ENCODE measurements around the gene ARHGDIB.

ARHGDIB gene

GRCh38 chr12:14921218-14921617 is 40.2 kb downstream of the ARHGDIB start:
- peak in 1 of 2 donors; percentile 36 for ATAC-seq (replicated peaks)
- no peaks in the 10 kb centered on the region for H3K9me3 Mint-ChIP-seq
- H3K36me3 Mint-ChIP-seq: peaks cover 19 to 33% of the 10 kb centered on the region in 2 donors
- no peak overlapping the region for H3K4me3 Mint-ChIP-seq
- no peaks in the 10 kb centered on the region for H3K27me3 Mint-ChIP-seq
- no peak for DNase-seq
- H3K27ac Mint-ChIP-seq: no peak overlapping the region
- peaks cover 8 to 10% of the 10 kb centered on the region in 2 donors for H3K4me1 Mint-ChIP-seq

- Mint-ChIP-seq H3K4me1 (peaks cover 8 to 10% of the 10 kb centered on the region in 2 donors), H3K36me3 (peaks cover 21 to 37% of the 10 kb centered on the region in 2 donors), H3K27me3 (no peaks in the 10 kb centered on the region), H3K4me3 (no peak overlapping the region), H3K27ac (no peak overlapping the region), H3K9me3 (no peaks in the 10 kb centered on the region)
- peak; percentile 58 to 67 for ATAC-seq (replicated peaks)
- no peak for DNase-seq
Measured at GRCh38 chr12:14920475-14921126, 40.8 kb downstream of the ARHGDIB start.

- ATAC-seq (replicated peaks): no peak
- no peak overlapping the region for H3K4me3 Mint-ChIP-seq
- H3K27me3 Mint-ChIP-seq: no peaks in the 10 kb centered on the region
- peaks cover 22 to 42% of the 10 kb centered on the region in 2 donors for H3K36me3 Mint-ChIP-seq
- H3K4me1 Mint-ChIP-seq: peaks cover 8 to 10% of the 10 kb centered on the region in 2 donors
- H3K27ac Mint-ChIP-seq: no peak overlapping the region
- no peaks in the 10 kb centered on the region for H3K9me3 Mint-ChIP-seq
- no peak for DNase-seq
Measured at GRCh38 chr12:14919455-14919854, 41.9 kb downstream of the ARHGDIB start.

GRCh38 chr12:14915736-14916135 is 45.7 kb downstream of the ARHGDIB start:
- Mint-ChIP-seq H3K4me1 (peaks cover 2 to 5% of the 10 kb centered on the region in 2 donors), H3K9me3 (peaks cover 0 to 3% of the 10 kb centered on the region in 2 donors), H3K27me3 (no peaks in the 10 kb centered on the region), H3K4me3 (no peak overlapping the region), H3K27ac (no peak overlapping the region), H3K36me3 (peaks cover 34 to 63% of the 10 kb centered on the region in 2 donors)
- DNase-seq (no peak), ATAC-seq (replicated peaks) (no peak)

GRCh38 chr12:14913381-14913781 is 48.0 kb downstream of the ARHGDIB start:
- Mint-ChIP-seq H3K27me3 (no peaks in the 10 kb centered on the region), H3K36me3 (peaks cover 29 to 52% of the 10 kb centered on the region in 2 donors), H3K4me3 (no peak overlapping the region), H3K4me1 (peaks cover under 1 to 4% of the 10 kb centered on the region in 2 donors), H3K9me3 (peaks cover 0 to 3% of the 10 kb centered on the region in 2 donors), H3K27ac (no peak overlapping the region)
- DNase-seq: no peak
- no peak for ATAC-seq (replicated peaks)

GRCh38 chr12:14911131-14911530 is 50.3 kb downstream of the ARHGDIB start:
- Mint-ChIP-seq H3K4me3 (no peak overlapping the region), H3K4me1 (peaks cover 5 to 8% of the 10 kb centered on the region in 2 donors), H3K9me3 (peaks cover 0 to 5% of the 10 kb centered on the region in 2 donors), H3K36me3 (peaks cover 17 to 39% of the 10 kb centered on the region in 2 donors), H3K27ac (no peak overlapping the region), H3K27me3 (no peaks in the 10 kb centered on the region)
- ATAC-seq (replicated peaks) (no peak), DNase-seq (no peak)

GRCh38 chr12:14910090-14910915 is 51.1 kb downstream of the ARHGDIB start:
- no peak for DNase-seq

GRCh38 chr12:14907953-14908352 is 53.4 kb downstream of the ARHGDIB start:
- no peak for DNase-seq
- ATAC-seq (replicated peaks): peak; percentile 44 to 50
- Mint-ChIP-seq H3K4me3 (no peak overlapping the region), H3K9me3 (peaks cover 0 to 5% of the 10 kb centered on the region in 2 donors), H3K36me3 (peaks cover 7 to 20% of the 10 kb centered on the region in 2 donors), H3K27ac (no peak overlapping the region), H3K27me3 (no peaks in the 10 kb centered on the region), H3K4me1 (peaks cover 2 to 15% of the 10 kb centered on the region in 2 donors)

More at GRCh38 chr12:14910090-14910915, 51.1 kb downstream of the ARHGDIB start:
- no peak overlapping the region for H3K27ac Mint-ChIP-seq
- H3K36me3 Mint-ChIP-seq: peaks cover 14 to 34% of the 10 kb centered on the region in 2 donors
- H3K9me3 Mint-ChIP-seq: peaks cover 0 to 5% of the 10 kb centered on the region in 2 donors
- ATAC-seq (replicated peaks): no peak
- no peaks in the 10 kb centered on the region for H3K27me3 Mint-ChIP-seq
- H3K4me1 Mint-ChIP-seq: peaks cover 5 to 9% of the 10 kb centered on the region in 2 donors
- H3K4me3 Mint-ChIP-seq: no peak overlapping the region

DNA sequence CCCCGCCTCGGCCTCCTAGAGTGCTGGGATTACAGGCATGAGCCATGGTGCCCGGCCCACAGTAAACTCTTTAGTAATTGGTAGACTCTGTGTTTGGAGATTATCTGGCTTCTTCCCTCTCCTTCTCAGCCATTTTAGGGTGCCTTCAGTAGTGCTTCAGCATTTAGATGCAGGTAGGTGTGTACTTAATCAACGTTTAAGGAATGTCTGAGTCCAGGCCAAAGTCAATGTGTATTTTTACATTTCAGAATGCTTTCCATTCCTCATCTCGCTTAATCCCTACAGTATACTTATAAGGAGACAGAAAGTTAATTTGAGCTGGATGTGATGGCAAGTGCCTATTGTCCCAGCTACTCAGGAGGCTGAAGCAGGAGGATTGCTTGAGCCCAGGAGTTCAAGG is 55.3 kb downstream of the ARHGDIB start:
- no peaks in the 10 kb centered on the region for H3K27me3 Mint-ChIP-seq
- DNase-seq: no peak
- no peak for ATAC-seq (replicated peaks)
- H3K36me3 Mint-ChIP-seq: peaks cover 2 to 10% of the 10 kb centered on the region in 2 donors
- H3K27ac Mint-ChIP-seq: no peak overlapping the region
- peaks cover 2 to 15% of the 10 kb centered on the region in 2 donors for H3K4me1 Mint-ChIP-seq
- H3K4me3 Mint-ChIP-seq: no peak overlapping the region
- H3K9me3 Mint-ChIP-seq: peaks cover 0 to 2% of the 10 kb centered on the region in 2 donors

DNA sequence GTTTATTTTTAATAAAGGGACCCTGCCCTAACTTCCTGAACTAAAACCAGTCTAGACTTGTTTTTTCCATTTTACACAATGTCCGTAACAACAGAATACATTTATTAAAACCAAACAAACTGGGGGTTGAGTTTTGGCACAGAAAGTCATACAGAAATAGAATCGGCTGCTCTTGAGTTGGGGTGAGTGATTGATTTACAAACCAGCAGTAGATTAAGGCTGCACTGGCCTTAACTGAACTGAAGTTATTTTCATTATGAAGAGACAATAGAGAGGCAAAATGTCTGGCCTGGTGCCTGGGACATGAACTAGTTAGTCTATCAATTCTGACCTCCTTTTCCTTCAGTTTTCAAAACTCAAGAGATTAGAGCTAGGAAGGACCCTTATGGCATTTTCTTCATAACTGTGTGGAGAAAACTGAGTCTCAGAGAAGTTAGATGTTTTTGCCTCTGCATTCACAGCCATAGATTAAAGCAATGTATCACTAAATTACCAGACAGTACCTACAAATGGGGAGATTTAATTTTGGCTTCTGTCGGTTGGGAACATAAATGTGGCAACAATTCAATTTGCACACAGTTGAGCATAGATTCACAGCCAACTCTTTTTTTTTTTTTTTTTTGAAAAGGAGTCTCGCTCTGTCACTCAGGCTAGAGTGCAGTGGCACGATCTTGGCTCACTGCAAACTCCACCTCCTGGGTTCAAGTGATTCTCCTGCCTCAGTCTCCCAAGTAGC is 56.0 kb downstream of the ARHGDIB start:
- Mint-ChIP-seq H3K27me3 (no peaks in the 10 kb centered on the region), H3K27ac (no peak overlapping the region)

DNA sequence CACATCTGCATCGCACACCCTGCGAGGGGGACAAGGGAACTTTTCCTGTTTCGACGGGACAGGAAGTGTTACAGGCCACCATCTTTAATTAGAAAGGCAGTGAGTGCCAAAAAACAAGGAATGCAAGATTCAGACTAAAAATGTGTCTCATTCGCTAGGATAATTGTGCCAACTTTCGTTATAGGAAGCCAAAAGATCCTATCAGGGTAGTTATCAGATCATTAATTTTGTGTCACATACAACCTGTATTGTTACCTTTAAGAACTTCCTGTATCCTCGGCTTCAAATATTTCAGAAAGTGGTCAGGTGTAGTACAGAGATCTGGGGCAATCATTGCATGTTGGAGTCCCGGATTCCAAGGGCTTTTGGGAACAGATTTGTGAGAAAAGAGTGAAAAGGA is 56.5 kb downstream of the ARHGDIB start:
- peaks cover 0 to 6% of the 10 kb centered on the region in 2 donors for H3K36me3 Mint-ChIP-seq
- ATAC-seq (replicated peaks) (no peak), DNase-seq (no peak)
- H3K4me3 Mint-ChIP-seq: no peak overlapping the region
- H3K4me1 Mint-ChIP-seq: peaks cover 2 to 15% of the 10 kb centered on the region in 2 donors
- H3K9me3 Mint-ChIP-seq: peaks cover 0 to 2% of the 10 kb centered on the region in 2 donors
- H3K27ac Mint-ChIP-seq: no peak overlapping the region
- H3K27me3 Mint-ChIP-seq: no peaks in the 10 kb centered on the region

More for the DNA sequence above, 56.0 kb downstream of the ARHGDIB start:
- peaks cover 0 to 6% of the 10 kb centered on the region in 2 donors for H3K36me3 Mint-ChIP-seq
- no peak overlapping the region for H3K4me3 Mint-ChIP-seq
- H3K9me3 Mint-ChIP-seq: peaks cover 0 to 2% of the 10 kb centered on the region in 2 donors
- H3K4me1 Mint-ChIP-seq: peaks cover 2 to 15% of the 10 kb centered on the region in 2 donors
- ATAC-seq (replicated peaks): no peak
- DNase-seq: no peak

GRCh38 chr12:14903386-14904098 is 57.9 kb downstream of the ARHGDIB start:
- Mint-ChIP-seq H3K4me1 (peaks cover 2 to 15% of the 10 kb centered on the region in 2 donors), H3K36me3 (peaks cover 0 to 6% of the 10 kb centered on the region in 2 donors)

DNA sequence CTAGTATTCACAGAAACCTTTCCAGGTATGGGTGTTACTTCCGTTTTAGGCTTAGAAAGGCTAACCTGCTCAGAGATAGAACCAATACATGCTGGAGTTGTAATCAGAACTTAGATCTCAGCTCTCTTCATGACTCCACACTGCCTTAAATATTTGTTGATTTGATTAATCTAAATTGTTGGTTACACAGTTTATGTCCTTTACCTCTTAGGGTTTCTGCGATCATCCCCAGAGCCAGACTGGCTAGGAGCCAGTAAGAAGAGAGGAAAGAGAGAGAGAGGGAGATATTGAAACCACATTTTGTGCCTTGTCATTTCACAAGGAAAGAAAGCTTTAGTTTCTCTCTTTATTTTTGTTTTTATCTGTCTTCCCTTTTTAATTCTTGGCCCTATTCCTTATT is 58.9 kb downstream of the ARHGDIB start:
- H3K27me3 Mint-ChIP-seq: no peaks in the 10 kb centered on the region
- H3K4me1 Mint-ChIP-seq: peaks cover 0 to 7% of the 10 kb centered on the region in 2 donors
- no peak for DNase-seq
- H3K27ac Mint-ChIP-seq: no peak overlapping the region
- H3K9me3 Mint-ChIP-seq: no peaks in the 10 kb centered on the region
- H3K4me3 Mint-ChIP-seq: no peak overlapping the region
- no peaks in the 10 kb centered on the region for H3K36me3 Mint-ChIP-seq
- ATAC-seq (replicated peaks): no peak

More at GRCh38 chr12:14903386-14904098, 57.9 kb downstream of the ARHGDIB start:
- Mint-ChIP-seq H3K27ac (no peak overlapping the region), H3K4me3 (no peak overlapping the region), H3K27me3 (no peaks in the 10 kb centered on the region), H3K9me3 (peaks cover 0 to 2% of the 10 kb centered on the region in 2 donors)
- DNase-seq (no peak), ATAC-seq (replicated peaks) (no peak)

GRCh38 chr12:14901228-14901562 is 60.2 kb downstream of the ARHGDIB start:
- no peaks in the 10 kb centered on the region for H3K36me3 Mint-ChIP-seq
- DNase-seq: no peak
- no peak overlapping the region for H3K27ac Mint-ChIP-seq
- no peaks in the 10 kb centered on the region for H3K27me3 Mint-ChIP-seq
- peaks cover 0 to 7% of the 10 kb centered on the region in 2 donors for H3K4me1 Mint-ChIP-seq
- no peak for ATAC-seq (replicated peaks)
- no peaks in the 10 kb centered on the region for H3K9me3 Mint-ChIP-seq
- H3K4me3 Mint-ChIP-seq: no peak overlapping the region
